ENCODE measurements around the gene PDCD6IP.

PDCD6IP gene

GRCh38 chr3:33884701-33885100, 86.3 kb downstream of the PDCD6IP start:
- H3K4me3 Mint-ChIP-seq = no peak overlapping the region
- H3K36me3 Mint-ChIP-seq (ENCODE audit: low read depth) = no peaks in the 10 kb centered on the region
- no peaks in the 10 kb centered on the region for H3K9me3 Mint-ChIP-seq
- no peak overlapping the region for H3K27ac Mint-ChIP-seq
- no peak for TF ChIP-seq CTCF (IDR thresholded peaks at IDR 0.05; ENCODE audit: unreplicated experiment in 3 of 3)
- H3K27me3 Mint-ChIP-seq (ENCODE audit: low read depth) = peaks cover 7% of the 10 kb centered on the region
- peaks cover 15% of the 10 kb centered on the region for H3K4me1 Mint-ChIP-seq

- H3K27me3 Mint-ChIP-seq (ENCODE audit: low read depth) = peaks cover 3% of the 10 kb centered on the region
- peaks cover 12% of the 10 kb centered on the region for H3K4me1 Mint-ChIP-seq
- H3K36me3 Mint-ChIP-seq (ENCODE audit: low read depth) = no peaks in the 10 kb centered on the region
- no peak overlapping the region for H3K27ac Mint-ChIP-seq
- no peak overlapping the region for H3K4me3 Mint-ChIP-seq
- H3K9me3 Mint-ChIP-seq = no peaks in the 10 kb centered on the region
- no peak for TF ChIP-seq CTCF (IDR thresholded peaks at IDR 0.05; ENCODE audit: unreplicated experiment in 3 of 3)
These were observed 87.1 kb downstream of the PDCD6IP start for GRCh38 chr3:33885496-33885895.

- Mint-ChIP-seq H3K4me3 (no peak overlapping the region), H3K36me3 (ENCODE audit: low read depth) (no peaks in the 10 kb centered on the region), H3K9me3 (no peaks in the 10 kb centered on the region), H3K27ac (no peak overlapping the region), H3K27me3 (ENCODE audit: low read depth) (peaks cover 3% of the 10 kb centered on the region), H3K4me1 (peaks cover 12% of the 10 kb centered on the region)
- no peak for TF ChIP-seq CTCF (IDR thresholded peaks at IDR 0.05; ENCODE audit: unreplicated experiment in 3 of 3)
These were observed 87.6 kb downstream of the PDCD6IP start for GRCh38 chr3:33886015-33886414.

GRCh38 chr3:33887478-33887877, 89.0 kb downstream of the PDCD6IP start:
- Mint-ChIP-seq H3K9me3 (no peaks in the 10 kb centered on the region), H3K36me3 (ENCODE audit: low read depth) (no peaks in the 10 kb centered on the region), H3K27ac (no peak overlapping the region), H3K4me3 (no peak overlapping the region), H3K4me1 (peaks cover 12% of the 10 kb centered on the region), H3K27me3 (ENCODE audit: low read depth) (no peaks in the 10 kb centered on the region)
- no peak for TF ChIP-seq CTCF (IDR thresholded peaks at IDR 0.05; ENCODE audit: unreplicated experiment in 3 of 3)

- TF ChIP-seq CTCF (IDR thresholded peaks at IDR 0.05; ENCODE audit: unreplicated experiment in 3 of 3) = no peak
- Mint-ChIP-seq H3K4me1 (peaks cover 5% of the 10 kb centered on the region), H3K27ac (no peak overlapping the region), H3K27me3 (ENCODE audit: low read depth) (no peaks in the 10 kb centered on the region), H3K36me3 (ENCODE audit: low read depth) (no peaks in the 10 kb centered on the region), H3K4me3 (no peak overlapping the region), H3K9me3 (no peaks in the 10 kb centered on the region)
These were observed 91.1 kb downstream of the PDCD6IP start for GRCh38 chr3:33889394-33890039.

- Mint-ChIP-seq H3K27ac (no peak overlapping the region), H3K27me3 (ENCODE audit: low read depth) (no peaks in the 10 kb centered on the region), H3K36me3 (ENCODE audit: low read depth) (no peaks in the 10 kb centered on the region), H3K4me1 (peaks cover 5% of the 10 kb centered on the region), H3K9me3 (no peaks in the 10 kb centered on the region), H3K4me3 (no peak overlapping the region)
- TF ChIP-seq CTCF (IDR thresholded peaks at IDR 0.05; ENCODE audit: unreplicated experiment in 3 of 3) = no peak
These were observed 94.2 kb downstream of the PDCD6IP start for GRCh38 chr3:33892655-33893054.

Measured in nephron (organoid).